GM19351 (cell line): ENCODE measurements around the gene SPSB3.
A peak's percentile ranks its signal among the peaks of the same experiment; 100 is the strongest.

Experiments
- ATAC-seq: cut with Tn5 transposase; IDR thresholded peaks from one replicate; pipeline ENCODE4 v1.9.1; 2021; ENCODE audit warnings: mild to moderate bottlenecking, moderate library complexity; ENCODE audit not compliant: unreplicated experiment

Gene SPSB3

GRCh38 chr16:1775846-1776671 is 6.3 kb downstream of the SPSB3 start:
- ATAC-seq, result no peak

GRCh38 chr16:1775006-1775845 is 7.1 kb downstream of the SPSB3 start:
- ATAC-seq, result no peak

- no peak for ATAC-seq
These were observed 8.0 kb downstream of the SPSB3 start for GRCh38 chr16:1774448-1774780.

- ATAC-seq, result no peak
These were observed 8.5 kb downstream of the SPSB3 start for GRCh38 chr16:1773703-1774447.

GRCh38 chr16:1772908-1773702 is 9.3 kb downstream of the SPSB3 start, which contains the start of gene MRPS34:
Gene MRPS34, minus strand, starts transcription at chr16:1773134. Its CDS starts 15 bp downstream, at chr16:1773119.
- ATAC-seq, result peak; percentile 57

GRCh38 chr16:1772362-1772907 is 9.9 kb downstream of the SPSB3 start, which contains the start of gene EME2:
Gene EME2, plus strand, starts transcription at chr16:1772810. Its CDS starts 418 bp downstream, at chr16:1773228.
- peak; percentile 6 for ATAC-seq

- ATAC-seq, result no peak
These were observed 10.5 kb downstream of the SPSB3 start for GRCh38 chr16:1771864-1772361.

- no peak for ATAC-seq
These were observed 11.0 kb downstream of the SPSB3 start, which contains the start of gene NME3 for GRCh38 chr16:1771188-1771863. Gene NME3, minus strand, starts transcription at chr16:1771543. Its CDS starts 9 bp downstream, at chr16:1771534.

- no peak for ATAC-seq
These were observed 11.8 kb downstream of the SPSB3 start for GRCh38 chr16:1770328-1771187.

- ATAC-seq, result no peak
These were observed 12.7 kb downstream of the SPSB3 start for GRCh38 chr16:1769402-1770300.

GRCh38 chr16:1768767-1769401 is 13.5 kb downstream of the SPSB3 start:
- ATAC-seq, result no peak

GRCh38 chr16:1768061-1768766 is 14.2 kb downstream of the SPSB3 start:
- no peak for ATAC-seq

- no peak for ATAC-seq
These were observed 15.0 kb downstream of the SPSB3 start for GRCh38 chr16:1767116-1767994.

- no peak for ATAC-seq
These were observed 15.7 kb downstream of the SPSB3 start for GRCh38 chr16:1766701-1767100.

GRCh38 chr16:1766231-1766630 is 16.1 kb downstream of the SPSB3 start:
- no peak for ATAC-seq
